Stomach smooth muscle (tissue), 2 donors: ENCODE results near the gene LAMA5.
A peak's percentile ranks its signal among the peaks of the same experiment; 100 is the strongest.

Source experiments
- H3K27ac ChIP-seq: one replicate; pipeline ENCODE4 v1.7.0; 2013; ENCODE audit warnings: mild to moderate bottlenecking, low read length, inconsistent platforms
- H3K27me3 ChIP-seq, 2 donors: one replicate each; pipeline ENCODE4 v1.7.0; 2013; ENCODE audit warnings: low read length in 2 of 2; ENCODE audit not compliant: insufficient read depth in 2 of 2, control insufficient read depth in 1 of 2
- H3K36me3 ChIP-seq, 2 donors: one replicate each; pipeline ENCODE4 v1.7.0; 2013; ENCODE audit warnings: low read length in 2 of 2; ENCODE audit not compliant: control insufficient read depth in 2 of 2, insufficient read depth in 2 of 2
- H3K4me1 ChIP-seq: one replicate; pipeline ENCODE4 v1.7.0; 2013; ENCODE audit warnings: low read length; ENCODE audit not compliant: control insufficient read depth, insufficient read depth
- H3K4me3 ChIP-seq, 2 donors: one replicate each; pipeline ENCODE4 v1.7.0; 2013; ENCODE audit warnings: low read length in 2 of 2
- H3K9ac ChIP-seq, 2 donors: one replicate each; pipeline ENCODE4 v1.7.0; 2013; ENCODE audit warnings: low read length in 2 of 2, mild to moderate bottlenecking in 1 of 2
- H3K9me3 ChIP-seq, 2 donors: one replicate each; pipeline ENCODE4 v1.7.0; 2013; ENCODE audit warnings: low read length in 2 of 2; ENCODE audit not compliant: control insufficient read depth in 2 of 2
- donor health status: healthy.
- donor health status: Pancreatic carcinoma.

The LAMA5 gene

DNA sequence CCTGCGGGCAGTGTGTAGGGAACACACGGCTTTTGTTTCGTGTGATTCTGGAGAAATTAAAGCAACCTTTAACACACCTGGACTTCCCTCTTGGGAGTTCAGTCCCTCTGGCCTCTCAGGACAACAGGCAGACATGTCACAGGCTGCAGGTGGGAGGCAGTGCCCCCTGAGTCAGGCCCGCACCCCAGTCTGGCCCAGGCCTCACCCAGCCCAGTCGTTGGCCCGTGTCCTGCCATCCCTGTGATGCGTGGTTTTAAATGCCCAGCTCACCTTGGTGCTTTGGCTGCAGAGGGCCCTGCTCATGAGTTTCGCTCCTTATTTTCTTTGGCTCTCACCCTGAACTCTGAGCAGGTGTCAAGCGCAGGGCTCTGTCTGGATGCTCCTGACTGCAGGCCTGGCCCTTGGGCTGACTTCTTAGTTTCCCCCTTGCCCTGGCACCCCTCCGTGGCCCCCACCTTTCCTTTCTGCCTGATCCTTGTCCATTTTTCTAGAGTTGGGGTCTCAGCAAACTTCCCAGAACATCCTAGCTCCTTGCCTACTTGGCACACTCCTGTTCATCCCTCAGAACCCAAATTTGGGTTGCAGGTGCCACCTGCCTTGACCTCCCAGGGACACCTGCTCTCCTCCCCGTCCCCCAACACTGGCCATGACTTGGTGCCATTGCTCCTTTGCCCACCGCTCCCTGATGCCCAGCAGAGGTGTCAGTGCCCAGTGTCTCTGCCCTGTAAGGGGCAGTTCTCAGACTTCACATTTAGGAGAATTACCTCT, 42.2 kb upstream of the LAMA5 start:
- Histone ChIP-seq H3K36me3 (no peaks in the 10 kb centered on the region), H3K27me3 (no peaks in the 10 kb centered on the region), H3K27ac (peak overlapping the region; percentile 41), H3K9ac (no peak overlapping the region), H3K4me3 (no peak overlapping the region), H3K9me3 (no peaks in the 10 kb centered on the region), H3K4me1 (peaks cover 41% of the 10 kb centered on the region)

DNA sequence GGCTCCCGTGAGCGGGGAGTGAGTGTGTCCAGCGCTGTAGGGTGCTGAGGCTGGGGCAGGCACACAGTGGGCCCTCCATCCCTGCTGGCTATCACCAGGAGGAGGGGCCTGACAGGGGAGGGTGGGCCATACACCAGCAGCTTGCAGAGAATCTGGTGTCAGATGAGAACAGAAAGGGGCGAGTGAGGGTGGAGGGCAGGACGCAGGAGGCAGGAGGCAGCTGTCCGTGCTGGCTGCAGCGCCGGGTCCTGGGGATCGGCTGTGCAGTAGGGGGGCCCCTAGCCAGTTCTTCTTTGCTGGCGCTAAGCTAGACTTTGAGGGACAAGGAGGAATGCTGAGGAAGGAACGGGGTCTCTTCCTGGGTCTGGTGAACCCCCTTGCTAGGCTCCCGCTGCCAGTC, 41.5 kb upstream of the LAMA5 start:
- Histone ChIP-seq H3K27ac (no peak overlapping the region), H3K27me3 (no peaks in the 10 kb centered on the region), H3K4me3 (no peak overlapping the region), H3K36me3 (no peaks in the 10 kb centered on the region), H3K4me1 (peaks cover 41% of the 10 kb centered on the region), H3K9ac (no peak overlapping the region), H3K9me3 (no peaks in the 10 kb centered on the region)

DNA sequence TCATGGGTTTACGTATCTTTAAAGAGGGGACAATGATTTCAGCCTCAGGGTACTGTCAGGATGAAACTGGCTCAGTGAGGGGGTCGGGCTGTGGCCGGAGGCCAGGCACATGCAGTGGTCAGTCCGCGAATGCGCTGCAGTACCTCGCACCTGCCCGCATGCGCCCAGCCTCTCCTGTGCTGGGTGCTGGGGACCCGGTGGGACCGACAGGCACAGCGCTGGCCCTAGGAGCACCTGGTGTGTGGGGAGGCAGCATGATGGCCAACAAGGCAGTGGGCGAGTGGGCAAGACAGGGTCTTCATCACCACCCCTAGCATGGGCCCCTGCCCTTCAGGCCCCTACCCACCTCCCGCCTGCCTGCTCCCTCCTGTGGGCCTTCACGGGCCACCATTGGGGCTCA, 40.9 kb upstream of the LAMA5 start:
- H3K27me3 ChIP-seq: no peaks in the 10 kb centered on the region
- H3K4me3 ChIP-seq: no peak overlapping the region
- no peak overlapping the region for H3K9ac ChIP-seq
- H3K4me1 ChIP-seq: peaks cover 41% of the 10 kb centered on the region
- no peaks in the 10 kb centered on the region for H3K9me3 ChIP-seq
- H3K36me3 ChIP-seq: peaks cover 0 to under 1% of the 10 kb centered on the region in 2 donors
- H3K27ac ChIP-seq: no peak overlapping the region

DNA sequence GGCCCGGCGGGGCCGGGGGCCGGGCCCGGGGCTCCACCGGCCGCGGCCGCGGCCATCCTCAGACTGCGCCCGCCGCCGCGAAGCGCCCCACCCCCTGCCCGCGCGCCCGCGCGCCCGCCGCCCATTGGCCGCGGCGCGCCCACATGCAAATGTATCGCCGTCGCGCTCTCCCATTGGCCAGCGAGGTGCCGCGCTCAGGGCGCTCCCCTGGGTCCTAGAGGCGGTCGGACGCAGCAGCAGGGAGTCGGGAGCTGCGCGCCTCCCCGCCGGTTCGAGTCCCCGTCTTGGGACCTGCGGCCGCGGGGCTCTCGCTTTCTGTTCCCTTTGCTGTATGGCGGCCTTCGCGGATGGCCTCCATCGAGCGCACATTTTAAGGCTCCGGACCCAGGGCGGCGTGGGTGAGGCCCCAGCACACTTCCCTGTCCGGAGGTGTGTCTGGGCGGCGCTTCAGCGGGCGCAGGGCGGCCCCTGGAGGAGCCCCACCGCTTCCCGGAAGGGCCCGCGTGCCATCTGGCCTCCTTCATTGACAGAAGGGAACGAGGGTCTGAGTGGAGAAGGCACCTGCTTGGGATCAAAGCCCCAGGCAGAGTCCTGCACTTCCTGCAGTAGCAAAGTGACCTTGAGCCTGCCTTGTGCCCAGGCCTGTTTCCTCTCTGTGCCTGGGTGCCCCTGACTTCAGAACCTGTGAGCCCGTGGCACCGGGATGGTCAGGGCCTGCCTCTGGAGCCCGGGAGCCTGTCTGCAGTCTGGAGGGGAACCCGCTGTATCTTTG, 40.3 kb upstream of the LAMA5 start, which contains the start of gene CABLES2:
Gene CABLES2 (minus strand): TSS at position 65 of the 772 bp plus-strand sequence. CDS start 9 bp downstream, at position 56.
- H3K27ac ChIP-seq: no peak within 1 kb of the TSS
- peaks cover 41% of the 10 kb centered on the region for H3K4me1 ChIP-seq
- peak within 1 kb of the TSS; percentile 70 to 85 for H3K9ac ChIP-seq
- peaks cover 0 to 3% of the 10 kb centered on the region in 2 donors for H3K36me3 ChIP-seq
- peak within 1 kb of the TSS; percentile 76 to 82 for H3K4me3 ChIP-seq
- H3K27me3 ChIP-seq: no peaks in the 10 kb centered on the region
- H3K9me3 ChIP-seq: no peaks in the 10 kb centered on the region

DNA sequence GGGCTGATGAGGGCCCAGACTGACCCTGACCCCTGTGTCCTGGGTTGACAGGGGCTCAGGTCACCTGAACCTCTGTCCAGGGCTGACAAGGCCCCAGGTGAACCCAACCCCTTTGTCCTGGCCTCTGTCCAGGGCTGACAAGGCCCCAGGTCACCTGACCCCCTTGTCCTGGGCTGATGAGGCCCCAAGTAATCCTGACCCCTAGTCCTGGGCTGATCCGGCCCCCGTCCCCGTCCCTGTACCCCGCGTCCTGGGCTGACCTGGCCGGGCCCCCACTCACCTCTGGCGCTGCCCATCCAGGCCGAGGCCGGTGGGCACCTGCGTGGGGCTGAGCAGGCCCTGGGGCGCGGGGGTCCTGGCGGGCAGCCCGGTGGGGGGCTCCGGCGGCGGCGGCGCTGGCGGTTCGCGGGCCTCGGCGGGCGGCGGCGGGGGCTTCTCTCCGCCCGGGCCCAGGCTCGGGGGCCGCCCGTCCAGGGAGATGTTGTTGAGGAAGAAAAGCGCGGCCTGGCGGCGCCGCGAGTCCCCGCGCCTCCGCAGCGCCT, 39.6 kb upstream of the LAMA5 start:
- Histone ChIP-seq H3K9me3 (no peaks in the 10 kb centered on the region), H3K9ac (peak overlapping the region; percentile 70 to 85), H3K27ac (no peak overlapping the region), H3K4me1 (peaks cover 41% of the 10 kb centered on the region), H3K36me3 (peaks cover 0 to 3% of the 10 kb centered on the region in 2 donors), H3K27me3 (no peaks in the 10 kb centered on the region), H3K4me3 (peak overlapping the region; percentile 76 to 82)

DNA sequence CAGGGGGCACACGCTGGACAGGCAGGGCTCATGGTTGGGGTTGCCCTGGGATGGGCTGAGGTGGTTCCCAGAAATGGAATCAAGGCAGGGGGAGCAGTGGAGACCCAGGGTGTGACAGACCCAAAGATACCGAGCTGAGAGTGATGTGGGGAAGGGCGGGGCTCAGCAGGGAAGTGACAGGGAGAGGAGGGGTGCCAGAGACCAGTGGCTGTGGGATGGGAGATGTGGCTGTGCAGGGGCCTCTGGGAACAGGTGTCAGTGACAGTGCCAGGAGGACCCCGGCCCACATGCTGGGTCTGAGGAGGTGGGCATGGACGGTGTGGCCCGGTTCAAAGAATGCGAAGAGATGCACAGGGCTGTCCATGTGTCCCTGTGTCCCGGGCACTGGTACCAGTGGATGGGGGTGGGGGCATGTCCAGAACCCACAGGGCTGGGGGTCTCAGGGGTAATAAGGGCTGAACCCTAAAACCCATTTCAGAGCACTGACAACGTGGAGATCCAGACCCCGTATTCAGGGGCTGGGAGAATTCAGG, 38.9 kb upstream of the LAMA5 start:
- Histone ChIP-seq H3K9me3 (no peaks in the 10 kb centered on the region), H3K4me1 (peaks cover 41% of the 10 kb centered on the region), H3K27ac (peak overlapping the region; percentile 24), H3K27me3 (no peaks in the 10 kb centered on the region), H3K36me3 (peaks cover 0 to 3% of the 10 kb centered on the region in 2 donors), H3K9ac (peak overlapping the region; percentile 70 to 85), H3K4me3 (peak overlapping the region; percentile 76 to 82)

DNA sequence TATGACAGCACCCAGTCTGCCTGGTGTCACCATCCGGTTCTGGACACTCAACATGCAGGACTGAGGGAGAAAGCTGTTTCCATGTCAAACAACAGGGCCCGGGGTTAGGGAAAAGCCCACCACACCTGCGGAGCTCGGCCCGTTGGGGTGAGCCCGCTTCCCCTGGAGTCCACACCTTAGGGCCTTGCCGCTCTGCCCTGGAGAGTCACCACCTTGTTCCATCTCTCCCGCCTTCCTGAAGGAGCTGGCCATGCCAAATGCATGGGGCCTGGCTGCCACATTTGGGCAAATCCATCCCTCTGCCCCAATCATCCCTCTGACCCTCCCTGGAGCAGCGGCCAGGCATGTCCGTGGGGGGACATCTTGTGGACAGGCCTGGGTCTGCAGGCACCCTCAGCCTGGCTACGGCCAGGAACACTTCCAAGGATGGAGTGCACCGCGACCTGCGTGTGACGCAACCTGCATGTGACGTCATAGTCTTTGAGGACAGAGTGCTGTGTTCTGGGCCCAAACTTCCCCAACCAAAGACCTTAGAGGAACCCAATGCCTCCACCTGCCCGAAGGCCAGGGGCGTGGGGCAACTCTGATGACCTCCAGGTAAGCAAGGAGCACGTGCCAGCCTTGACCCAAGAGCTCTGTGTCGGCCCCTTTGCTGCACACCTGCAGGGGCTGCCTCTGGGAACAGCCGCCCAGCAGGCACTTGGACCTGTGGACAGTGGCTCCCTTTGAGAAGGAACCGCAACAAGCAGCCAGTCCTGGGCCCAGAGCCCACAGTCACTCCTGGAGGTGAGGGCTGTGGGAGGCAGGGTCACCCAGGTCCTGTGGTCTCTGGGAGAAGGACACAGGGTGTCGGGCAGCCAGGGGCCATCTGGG, 38.2 kb upstream of the LAMA5 start:
- peak overlapping the region in 1 of 2 donors; percentile 70 for H3K9ac ChIP-seq
- peak overlapping the region in 1 of 2 donors; percentile 82 for H3K4me3 ChIP-seq
- H3K9me3 ChIP-seq: no peaks in the 10 kb centered on the region
- H3K27ac ChIP-seq: peak overlapping the region; percentile 24
- no peaks in the 10 kb centered on the region for H3K27me3 ChIP-seq
- H3K36me3 ChIP-seq: peaks cover 0 to 3% of the 10 kb centered on the region in 2 donors
- H3K4me1 ChIP-seq: peaks cover 37% of the 10 kb centered on the region

DNA sequence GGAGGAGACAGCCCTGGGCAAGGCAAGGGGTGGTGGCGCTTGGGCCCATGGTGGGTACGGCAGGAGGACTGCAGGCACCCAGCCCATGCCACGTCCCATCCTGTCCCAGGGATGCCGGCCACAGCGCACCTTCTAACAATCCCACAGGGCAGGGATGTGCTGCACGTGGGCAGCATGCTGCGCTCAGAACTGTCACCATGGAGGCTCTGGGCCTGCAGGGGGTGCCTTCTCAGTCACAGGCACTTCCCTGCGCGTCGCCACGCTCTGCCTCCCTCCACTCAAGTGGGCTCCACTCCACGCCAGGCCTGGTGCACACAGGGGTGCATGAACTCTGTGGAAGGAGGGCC, 37.6 kb upstream of the LAMA5 start:
- Histone ChIP-seq H3K4me3 (no peak overlapping the region), H3K4me1 (peaks cover 31% of the 10 kb centered on the region), H3K9ac (no peak overlapping the region), H3K9me3 (no peaks in the 10 kb centered on the region), H3K36me3 (peaks cover 0 to 3% of the 10 kb centered on the region in 2 donors), H3K27me3 (no peaks in the 10 kb centered on the region), H3K27ac (no peak overlapping the region)

DNA sequence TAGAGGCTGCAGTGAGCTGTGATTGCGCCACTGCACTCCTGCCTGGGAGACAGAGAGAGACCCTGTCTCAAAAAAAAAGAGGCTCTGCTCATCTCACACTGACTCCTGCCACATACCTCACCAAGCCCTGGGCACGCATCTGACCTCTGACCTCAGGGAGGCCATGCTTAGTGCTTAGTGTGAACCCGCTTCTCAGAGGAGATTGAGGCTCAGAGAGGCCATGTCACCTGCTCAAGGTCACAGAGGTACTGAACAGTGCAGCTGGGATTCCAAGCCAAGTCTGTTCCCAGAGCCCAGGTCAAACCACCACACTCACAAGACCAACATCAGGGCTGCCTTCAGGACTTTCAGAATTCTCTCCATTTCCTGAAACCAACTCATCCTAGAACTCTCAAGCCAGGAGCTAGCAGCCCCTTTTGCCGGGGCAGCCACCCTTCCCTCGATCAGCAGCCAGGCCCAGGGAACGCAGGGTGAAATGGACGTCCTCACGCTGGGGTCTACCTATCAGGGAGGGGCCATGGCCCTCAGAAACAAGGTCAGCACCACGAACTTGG, 37.1 kb upstream of the LAMA5 start:
- Histone ChIP-seq H3K27ac (no peak overlapping the region), H3K9ac (no peak overlapping the region), H3K36me3 (peaks cover 0 to 3% of the 10 kb centered on the region in 2 donors)

DNA sequence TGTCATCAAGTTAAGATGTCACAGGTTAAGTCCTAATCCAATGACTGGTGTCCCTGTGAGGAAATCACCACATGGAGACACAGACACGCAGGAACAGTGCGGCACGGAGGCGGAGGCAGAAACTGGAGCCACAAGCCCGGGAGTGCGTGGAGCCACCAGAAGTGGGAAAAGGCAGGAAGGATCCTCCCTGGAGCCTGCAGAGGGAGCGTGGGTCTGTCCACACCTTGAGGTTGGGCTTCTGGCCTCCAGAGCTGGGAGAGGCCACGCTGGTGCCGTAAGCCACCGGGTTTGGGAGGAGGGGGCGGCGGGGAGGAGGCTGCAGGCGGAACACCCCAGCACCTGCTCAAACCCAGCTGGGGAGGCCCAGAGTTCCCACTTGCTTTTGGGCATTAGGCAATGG, 36.2 kb upstream of the LAMA5 start:
- H3K9me3 ChIP-seq: no peaks in the 10 kb centered on the region
- no peaks in the 10 kb centered on the region for H3K27me3 ChIP-seq
- peaks cover 0 to 3% of the 10 kb centered on the region in 2 donors for H3K36me3 ChIP-seq
- no peak overlapping the region for H3K4me3 ChIP-seq
- H3K27ac ChIP-seq: no peak overlapping the region
- H3K4me1 ChIP-seq: peaks cover 29% of the 10 kb centered on the region
- no peak overlapping the region for H3K9ac ChIP-seq

More for the DNA sequence above, 37.1 kb upstream of the LAMA5 start:
- H3K4me3 ChIP-seq: no peak overlapping the region
- no peaks in the 10 kb centered on the region for H3K9me3 ChIP-seq
- H3K4me1 ChIP-seq: peaks cover 29% of the 10 kb centered on the region
- H3K27me3 ChIP-seq: no peaks in the 10 kb centered on the region
